Activated T-cell treated with anti-CD3 and anti-CD28 coated beads, Interleukin-2, amount 50 U/mL, for 4 hours (primary cell): Measurements from ENCODE around the gene CBLN3. TPM values are rescaled to one million over a fixed set of nuclear protein-coding genes. Genes with fewer than 3 reads are reported as not detected.
A peak's percentile ranks its signal among the peaks of the same experiment; 100 is the strongest.

Source experiments
- ATAC-seq, 2 donors: fragments of 200-7000 bp; cut with Tn5 transposase; one replicate each; pipeline ENCODE4 v1.10.0; 2021
- DNase-seq: peaks from one replicate; pipeline ENCODE4 v3.0.0-alpha.2; 2020
- H3K27me3 Mint-ChIP-seq: one replicate; pipeline ENCODE4 v1.8.0; 2021; ENCODE audit warnings: low read depth, mixed read lengths
- H3K36me3 Mint-ChIP-seq: one replicate; pipeline ENCODE4 v1.8.0; 2022; ENCODE audit warnings: mixed read lengths; ENCODE audit not compliant: insufficient read depth
- H3K4me1 Mint-ChIP-seq: one replicate; pipeline ENCODE4 v1.8.0; 2021; ENCODE audit warnings: low read depth, mixed read lengths
- H3K4me3 Mint-ChIP-seq: one replicate; pipeline ENCODE4 v1.8.0; 2021; ENCODE audit warnings: mild to moderate bottlenecking, moderate library complexity, mixed read lengths
- H3K9me3 Mint-ChIP-seq: one replicate; pipeline ENCODE4 v1.8.0; 2021; ENCODE audit warnings: mixed read lengths
- total RNA-seq, 3 donors: library from RNA; stranded (reverse); gene quantifications; one replicate each; pipeline ENCODE4 v1.2.1, GENCODE V29; 2021

Gene CBLN3
- total RNA-seq, 3 donors from 2014 or later = 3.1 to 5.6 (median 3.6) TPM

GRCh38 chr14:24435192-24435810, 5.8 kb upstream of the CBLN3 start:
- Mint-ChIP-seq H3K27me3 (no peaks in the 10 kb centered on the region), H3K36me3 (peaks cover 40% of the 10 kb centered on the region), H3K4me3 (no peak overlapping the region), H3K4me1 (peaks cover 55% of the 10 kb centered on the region), H3K9me3 (no peaks in the 10 kb centered on the region)
- ATAC-seq (no peak), DNase-seq (no peak)

- peaks cover 54% of the 10 kb centered on the region for H3K4me1 Mint-ChIP-seq
- ATAC-seq (no peak), DNase-seq (no peak)
- H3K9me3 Mint-ChIP-seq = no peaks in the 10 kb centered on the region
- no peaks in the 10 kb centered on the region for H3K27me3 Mint-ChIP-seq
- H3K4me3 Mint-ChIP-seq = no peak overlapping the region
- H3K36me3 Mint-ChIP-seq = peaks cover 40% of the 10 kb centered on the region
Measured at GRCh38 chr14:24434676-24435075, 5.2 kb upstream of the CBLN3 start.

DNA sequence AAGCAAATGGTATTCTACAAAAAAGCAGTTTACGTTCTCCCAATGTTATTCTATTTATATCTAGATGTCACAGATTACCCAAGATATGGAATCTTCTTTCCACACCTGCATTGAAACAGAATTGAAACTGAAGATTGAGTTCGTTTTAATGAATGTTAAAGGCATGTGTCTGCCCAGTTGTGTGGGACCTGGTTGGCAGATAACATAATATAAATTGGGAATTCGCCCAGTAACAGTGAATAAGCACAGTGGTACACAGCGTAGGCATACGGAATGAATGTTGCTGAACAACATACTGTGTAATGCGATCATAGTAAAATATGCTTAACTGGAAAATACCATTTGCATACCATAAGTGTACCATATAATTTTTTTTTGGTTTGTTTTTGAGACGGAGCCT, 4.6 kb upstream of the CBLN3 start:
- H3K36me3 Mint-ChIP-seq = peaks cover 40% of the 10 kb centered on the region
- H3K27me3 Mint-ChIP-seq = no peaks in the 10 kb centered on the region
- peaks cover 53% of the 10 kb centered on the region for H3K4me1 Mint-ChIP-seq
- ATAC-seq = no peak
- DNase-seq = no peak
- H3K4me3 Mint-ChIP-seq = no peak overlapping the region
- H3K9me3 Mint-ChIP-seq = no peaks in the 10 kb centered on the region

- Mint-ChIP-seq H3K4me1 (peaks cover 45% of the 10 kb centered on the region), H3K27me3 (no peaks in the 10 kb centered on the region), H3K9me3 (no peaks in the 10 kb centered on the region), H3K4me3 (no peak overlapping the region), H3K36me3 (peaks cover 32% of the 10 kb centered on the region)
- no peak for DNase-seq
- no peak for ATAC-seq
Measured at GRCh38 chr14:24432259-24433131, 3.0 kb upstream of the CBLN3 start.

DNA sequence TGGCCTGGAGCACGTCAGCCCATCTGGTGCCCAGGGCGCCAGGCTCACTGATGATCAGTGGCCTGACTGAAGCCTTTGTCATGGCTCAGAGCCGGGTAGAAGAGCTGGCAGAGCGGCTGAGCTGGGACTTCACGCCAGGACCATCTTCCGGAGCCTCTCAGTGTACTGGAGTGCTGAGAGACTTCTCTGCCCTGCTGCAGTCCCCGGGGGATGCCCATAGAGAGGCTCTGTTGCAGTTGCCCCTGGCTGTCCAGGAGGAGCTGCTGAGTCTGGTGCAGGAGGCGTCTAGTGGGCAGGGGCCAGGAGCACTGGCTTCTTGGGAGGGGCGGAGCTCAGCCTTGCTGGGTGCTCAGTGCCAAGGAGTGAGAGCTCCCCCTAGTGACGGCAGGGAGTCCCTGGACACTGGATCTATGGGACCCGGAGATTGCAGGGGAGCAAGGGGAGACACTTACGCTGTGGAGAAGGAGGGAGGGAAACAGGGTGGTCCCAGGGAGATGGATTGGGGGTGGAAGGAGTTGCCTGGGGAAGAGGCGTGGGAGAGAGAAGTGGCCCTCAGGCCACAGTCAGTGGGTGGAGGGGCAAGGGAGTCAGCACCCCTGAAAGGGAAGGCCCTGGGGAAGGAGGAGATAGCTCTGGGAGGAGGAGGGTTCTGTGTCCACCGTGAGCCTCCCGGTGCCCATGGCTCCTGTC, 2.2 kb upstream of the CBLN3 start:
- ATAC-seq = peak; percentile 51 to 57
- Mint-ChIP-seq H3K4me3 (peak overlapping the region; percentile 91), H3K36me3 (peaks cover 26% of the 10 kb centered on the region), H3K4me1 (peaks cover 44% of the 10 kb centered on the region), H3K27me3 (no peaks in the 10 kb centered on the region), H3K9me3 (no peaks in the 10 kb centered on the region)
- DNase-seq = peak; percentile 88

DNA sequence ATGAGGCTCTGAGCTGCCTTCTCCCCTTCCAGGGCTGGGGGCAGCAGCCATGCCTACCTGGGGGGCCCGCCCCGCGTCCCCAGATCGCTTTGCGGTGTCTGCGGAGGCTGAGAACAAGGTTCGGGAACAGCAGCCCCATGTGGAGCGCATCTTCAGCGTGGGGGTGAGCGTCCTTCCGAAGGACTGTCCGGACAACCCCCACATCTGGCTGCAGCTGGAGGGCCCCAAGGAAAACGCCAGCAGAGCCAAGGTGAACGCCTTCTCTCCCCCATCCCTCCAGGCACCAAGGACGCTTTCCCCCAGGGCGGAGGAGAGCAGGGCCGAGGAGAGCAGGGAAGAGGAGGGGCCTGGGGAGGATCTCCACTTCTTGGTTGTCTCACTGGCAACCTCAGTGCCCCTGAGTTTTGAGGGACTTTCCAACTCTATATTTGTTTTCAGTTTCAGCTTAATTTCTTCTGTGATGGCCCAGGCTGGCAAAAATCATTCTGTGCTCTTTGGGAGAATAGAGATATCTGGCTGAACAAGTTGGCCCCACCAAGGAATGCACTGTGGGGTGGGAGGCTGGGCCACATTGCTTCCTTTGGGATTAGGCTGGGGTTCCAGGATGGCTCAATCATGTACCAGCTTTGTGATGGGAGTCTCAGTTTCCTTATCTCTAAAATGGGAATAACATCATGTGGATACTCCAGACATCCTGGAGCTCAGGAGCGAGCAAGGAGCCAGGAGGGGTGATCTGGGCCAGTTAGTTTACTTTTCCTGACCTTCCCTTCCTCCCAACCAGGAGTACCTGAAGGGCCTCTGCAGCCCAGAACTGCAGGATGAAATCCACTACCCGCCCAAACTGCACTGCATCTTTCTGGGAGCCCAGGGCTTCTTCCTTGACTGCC, 1.5 kb upstream of the CBLN3 start:
- H3K27me3 Mint-ChIP-seq = no peaks in the 10 kb centered on the region
- H3K36me3 Mint-ChIP-seq = peaks cover 22% of the 10 kb centered on the region
- no peaks in the 10 kb centered on the region for H3K9me3 Mint-ChIP-seq
- peaks cover 45% of the 10 kb centered on the region for H3K4me1 Mint-ChIP-seq
- peak overlapping the region; percentile 91 for H3K4me3 Mint-ChIP-seq
- ATAC-seq = peak; percentile 44 to 65
- DNase-seq = peak; percentile 40

- Mint-ChIP-seq H3K9me3 (no peaks in the 10 kb centered on the region), H3K4me3 (peak overlapping the region; percentile 91), H3K27me3 (no peaks in the 10 kb centered on the region), H3K36me3 (peaks cover 17% of the 10 kb centered on the region), H3K4me1 (peaks cover 49% of the 10 kb centered on the region)
- DNase-seq (no peak), ATAC-seq (peak; percentile 62 to 63)
Measured at GRCh38 chr14:24430143-24430681, 744 bp upstream of the CBLN3 start.

GRCh38 chr14:24428628-24429394, 657 bp downstream of the CBLN3 start:
- H3K4me3 Mint-ChIP-seq = peak overlapping the region; percentile 85
- peaks cover 50% of the 10 kb centered on the region for H3K4me1 Mint-ChIP-seq
- H3K27me3 Mint-ChIP-seq = no peaks in the 10 kb centered on the region
- H3K36me3 Mint-ChIP-seq = peaks cover 15% of the 10 kb centered on the region
- DNase-seq (no peak), ATAC-seq (no peak)
- H3K9me3 Mint-ChIP-seq = no peaks in the 10 kb centered on the region

DNA sequence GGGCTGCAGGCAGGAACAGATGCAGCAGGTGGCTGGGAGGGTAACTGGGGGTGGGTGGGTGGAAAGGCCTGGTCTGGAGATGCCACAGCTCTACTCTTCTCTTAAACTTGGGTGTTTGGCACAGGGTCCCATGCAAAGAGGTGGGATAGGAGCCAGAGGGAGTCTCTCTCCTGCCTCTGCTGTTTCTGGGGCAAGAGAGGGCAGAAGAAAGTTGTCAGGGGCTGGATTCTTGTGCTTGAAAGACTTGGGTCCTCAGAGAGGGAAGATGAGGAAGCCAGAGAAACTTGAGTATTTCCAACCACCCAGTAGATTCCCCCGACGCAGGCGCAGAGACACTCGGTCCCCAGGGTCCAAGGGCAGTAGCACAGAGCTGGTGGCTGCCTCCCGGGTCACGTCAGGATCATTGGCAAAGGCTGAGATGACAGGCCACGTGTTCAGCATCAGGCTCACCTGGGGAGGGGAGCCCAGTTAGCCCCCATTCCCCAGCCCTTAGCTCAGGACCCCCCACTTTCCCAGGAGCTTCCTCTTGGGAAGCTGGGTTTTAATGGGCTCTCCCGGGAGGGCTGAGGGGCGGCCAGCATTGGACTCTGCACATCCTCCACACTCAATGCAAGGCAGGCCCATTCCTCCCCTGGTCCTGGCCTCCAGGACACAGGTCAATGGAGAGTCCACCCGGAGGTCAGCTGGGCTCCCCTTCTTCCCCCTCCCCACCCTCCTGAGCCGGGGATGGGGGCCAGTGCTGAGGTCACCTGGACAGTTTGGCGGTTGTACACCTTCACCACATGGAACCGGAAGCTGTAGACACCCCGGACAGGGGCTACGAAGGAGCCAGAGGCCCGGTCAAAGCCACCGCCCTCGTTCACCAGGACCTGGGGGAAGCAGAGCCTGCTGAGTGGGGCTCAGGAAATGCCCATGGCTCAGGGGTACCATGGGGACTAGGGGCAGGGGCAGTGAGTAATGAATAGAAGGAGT, 1.6 kb downstream of the CBLN3 start:
- ATAC-seq (no peak), DNase-seq (no peak)
- Mint-ChIP-seq H3K36me3 (peaks cover 6% of the 10 kb centered on the region), H3K4me3 (peak overlapping the region; percentile 33), H3K27me3 (no peaks in the 10 kb centered on the region), H3K9me3 (no peaks in the 10 kb centered on the region), H3K4me1 (peaks cover 47% of the 10 kb centered on the region)

DNA sequence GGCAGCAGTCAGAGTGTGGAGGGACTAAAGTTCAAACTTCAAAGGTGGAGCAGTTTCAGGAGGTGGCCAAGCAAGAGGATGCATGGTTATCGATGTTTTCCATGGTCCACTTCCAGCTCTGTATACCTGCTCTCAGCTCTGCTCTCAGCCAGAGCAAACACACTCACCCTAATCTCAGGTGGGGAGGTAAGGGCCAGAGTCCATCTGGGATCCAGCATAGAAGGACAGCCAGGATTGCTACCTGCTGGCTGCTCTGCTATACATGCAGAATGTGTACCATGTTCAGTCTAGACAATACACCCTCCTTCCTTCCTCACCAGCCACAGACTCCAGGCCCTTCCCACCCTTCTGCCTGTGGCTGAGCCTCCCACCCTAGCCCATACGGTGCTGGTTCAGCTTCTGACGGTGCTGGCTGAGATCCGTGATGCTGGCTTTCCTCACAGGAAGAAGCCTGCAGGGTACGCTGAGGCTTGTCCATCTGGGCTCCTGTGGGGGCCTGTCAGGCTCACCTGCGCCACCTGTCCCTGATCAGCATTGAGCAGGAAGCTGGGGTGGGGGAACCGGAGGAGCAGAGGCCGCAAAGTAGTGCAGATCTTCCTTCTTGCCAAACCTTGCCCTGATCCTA, 2.4 kb downstream of the CBLN3 start:
- Mint-ChIP-seq H3K36me3 (peaks cover 3% of the 10 kb centered on the region), H3K4me3 (peak overlapping the region; percentile 33), H3K9me3 (no peaks in the 10 kb centered on the region), H3K27me3 (no peaks in the 10 kb centered on the region), H3K4me1 (peaks cover 47% of the 10 kb centered on the region)
- ATAC-seq (no peak), DNase-seq (no peak)

DNA sequence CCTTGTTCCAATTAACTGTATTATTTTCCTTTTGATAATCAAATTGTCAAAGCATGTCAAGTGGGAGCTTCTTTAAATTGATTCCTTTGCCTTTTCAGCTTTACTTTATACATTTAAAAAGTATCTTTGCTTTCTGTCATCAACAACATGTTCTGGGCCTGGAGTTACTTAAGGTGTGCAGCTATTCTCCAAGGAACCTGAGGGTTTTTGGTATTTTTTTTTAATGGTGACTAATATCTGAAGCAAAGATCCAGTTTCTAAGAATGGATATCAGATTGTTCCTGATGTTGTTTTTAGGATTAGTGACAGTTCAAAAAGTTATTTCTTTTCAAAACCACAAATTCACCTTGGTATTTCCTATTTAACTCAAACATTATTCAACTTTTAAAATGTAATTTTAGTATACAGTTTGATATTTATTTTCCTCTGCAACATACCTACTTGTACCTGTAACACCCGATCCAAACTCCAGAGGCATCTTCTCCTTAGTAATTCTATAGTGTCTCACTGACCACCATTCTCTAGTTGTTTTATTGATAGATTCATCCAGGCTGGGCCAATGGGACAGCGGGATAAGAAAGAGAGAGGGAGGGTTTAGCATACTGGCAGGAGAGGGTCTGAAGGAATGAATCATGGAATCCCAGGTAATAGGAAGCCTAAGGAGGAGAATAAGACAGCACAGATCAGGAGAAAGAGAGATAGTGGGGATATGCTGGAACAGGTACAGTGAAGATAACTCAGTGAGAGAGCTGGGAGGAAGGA, 3.1 kb downstream of the CBLN3 start:
- H3K9me3 Mint-ChIP-seq = no peaks in the 10 kb centered on the region
- no peaks in the 10 kb centered on the region for H3K27me3 Mint-ChIP-seq
- ATAC-seq (no peak), DNase-seq (no peak)
- peaks cover 40% of the 10 kb centered on the region for H3K4me1 Mint-ChIP-seq
- peak overlapping the region; percentile 33 for H3K4me3 Mint-ChIP-seq
- no peaks in the 10 kb centered on the region for H3K36me3 Mint-ChIP-seq
